ENCODE measurements around the gene ETV7.

ETV7 gene

GRCh38 chr6:36349240-36349639 is 38.2 kb downstream of the ETV7 start:
- no peaks in the 10 kb centered on the region for H4K20me1 ChIP-seq (ENCODE audit: low read depth, low read length)
- TF ChIP-seq EZH2phosphoT487 (conservative IDR thresholded peaks at IDR 0.05; ENCODE audit: low read length) (no peak), CTCF (IDR thresholded peaks at IDR 0.05; ENCODE audit: insufficient read depth, low read length, poor library complexity, severe bottlenecking) (no peak)
- H2AFZ ChIP-seq (ENCODE audit: low read depth, low read length, severe bottlenecking) = no peak overlapping the region
- no peak overlapping the region for H3K4me3 ChIP-seq (ENCODE audit: insufficient read depth, low read length, poor library complexity, severe bottlenecking)
- H3K79me2 ChIP-seq (ENCODE audit: insufficient read depth, low read length) = no peaks in the 10 kb centered on the region
- H3K9me2 ChIP-seq (replicated peaks; ENCODE audit: insufficient read depth, low read length) = no peaks in the 10 kb centered on the region
- no peak overlapping the region for H3K27ac ChIP-seq (ENCODE audit: low read depth, low read length)
- no peaks in the 10 kb centered on the region for H3K27me3 ChIP-seq (ENCODE audit: low read length)
- no peak overlapping the region for H3K9ac ChIP-seq (ENCODE audit: low read length)
- no peaks in the 10 kb centered on the region for H3K36me3 ChIP-seq (ENCODE audit: low read length)
- H3K4me2 ChIP-seq (ENCODE audit: low read depth, low read length, poor library complexity, severe bottlenecking) = no peak overlapping the region
- no peaks in the 10 kb centered on the region for H3F3A ChIP-seq (ENCODE audit: insufficient read depth)
- H3K9me3 ChIP-seq (ENCODE audit: insufficient read depth, low read length) = no peaks in the 10 kb centered on the region

DNA sequence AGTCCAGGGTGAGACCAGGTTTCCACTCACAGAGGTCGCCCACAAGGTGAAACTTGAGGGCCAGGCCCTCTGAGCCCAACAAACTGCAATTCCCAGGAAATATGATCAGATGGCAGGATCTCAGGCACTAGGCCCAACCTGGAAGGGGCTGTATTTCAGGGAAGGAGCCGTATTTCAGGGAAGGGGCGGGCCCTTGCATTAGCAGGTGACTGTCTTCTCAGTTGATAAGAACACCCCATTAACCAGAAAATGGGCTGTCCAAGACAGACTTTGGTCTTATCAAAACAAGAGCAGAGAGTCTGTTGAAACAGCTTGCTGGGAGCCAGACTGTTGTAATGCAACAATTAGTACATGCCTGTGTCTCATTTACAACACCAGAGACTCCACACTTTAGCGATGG is 39.8 kb downstream of the ETV7 start:
- H3K9me2 ChIP-seq (replicated peaks; ENCODE audit: insufficient read depth, low read length) = no peaks in the 10 kb centered on the region
- no peaks in the 10 kb centered on the region for H3F3A ChIP-seq (ENCODE audit: insufficient read depth)
- H4K20me1 ChIP-seq (ENCODE audit: low read depth, low read length) = no peaks in the 10 kb centered on the region
- no peaks in the 10 kb centered on the region for H3K9me3 ChIP-seq (ENCODE audit: insufficient read depth, low read length)
- no peak overlapping the region for H3K4me3 ChIP-seq (ENCODE audit: insufficient read depth, low read length, poor library complexity, severe bottlenecking)
- no peak overlapping the region for H3K9ac ChIP-seq (ENCODE audit: low read length)
- no peaks in the 10 kb centered on the region for H3K79me2 ChIP-seq (ENCODE audit: insufficient read depth, low read length)
- no peak overlapping the region for H3K4me2 ChIP-seq (ENCODE audit: low read depth, low read length, poor library complexity, severe bottlenecking)
- no peak overlapping the region for H3K27ac ChIP-seq (ENCODE audit: low read depth, low read length)
- H2AFZ ChIP-seq (ENCODE audit: low read depth, low read length, severe bottlenecking) = no peak overlapping the region
- TF ChIP-seq EZH2phosphoT487 (conservative IDR thresholded peaks at IDR 0.05; ENCODE audit: low read length) (no peak), CTCF (IDR thresholded peaks at IDR 0.05; ENCODE audit: insufficient read depth, low read length, poor library complexity, severe bottlenecking) (no peak)
- no peaks in the 10 kb centered on the region for H3K36me3 ChIP-seq (ENCODE audit: low read length)
- no peaks in the 10 kb centered on the region for H3K27me3 ChIP-seq (ENCODE audit: low read length)

GRCh38 chr6:36346486-36347273 is 40.8 kb downstream of the ETV7 start:
- H3K9me3 ChIP-seq (ENCODE audit: insufficient read depth, low read length) = no peaks in the 10 kb centered on the region
- no peak overlapping the region for H3K4me3 ChIP-seq (ENCODE audit: insufficient read depth, low read length, poor library complexity, severe bottlenecking)
- H3K27ac ChIP-seq (ENCODE audit: low read depth, low read length) = no peak overlapping the region
- H3K4me2 ChIP-seq (ENCODE audit: low read depth, low read length, poor library complexity, severe bottlenecking) = no peak overlapping the region
- H3K9me2 ChIP-seq (replicated peaks; ENCODE audit: insufficient read depth, low read length) = no peaks in the 10 kb centered on the region
- H2AFZ ChIP-seq (ENCODE audit: low read depth, low read length, severe bottlenecking) = no peak overlapping the region
- no peak overlapping the region for H3K9ac ChIP-seq (ENCODE audit: low read length)
- no peaks in the 10 kb centered on the region for H3K27me3 ChIP-seq (ENCODE audit: low read length)
- no peaks in the 10 kb centered on the region for H3K79me2 ChIP-seq (ENCODE audit: insufficient read depth, low read length)
- TF ChIP-seq EZH2phosphoT487 (conservative IDR thresholded peaks at IDR 0.05; ENCODE audit: low read length) (no peak), CTCF (IDR thresholded peaks at IDR 0.05; ENCODE audit: insufficient read depth, low read length, poor library complexity, severe bottlenecking) (no peak)
- H3K36me3 ChIP-seq (ENCODE audit: low read length) = no peaks in the 10 kb centered on the region
- no peaks in the 10 kb centered on the region for H3F3A ChIP-seq (ENCODE audit: insufficient read depth)
- H4K20me1 ChIP-seq (ENCODE audit: low read depth, low read length) = no peaks in the 10 kb centered on the region

Data from SU-DHL-6 (cell line).